ENCODE data around the gene SECISBP2L. TPM values are rescaled to one million over a fixed set of nuclear protein-coding genes. Genes with fewer than 3 reads are reported as not detected.

The SECISBP2L gene
- total and polyA plus RNA-seq, 2 experiments from 2014 or later: 18.6 to 28.3 TPM

GRCh38 chr15:49058559-49058958 is 12.3 kb upstream of the SECISBP2L start (continued):
- no peak for TF ChIP-seq ZNF462 (CRISPR knock-in tag; IDR thresholded peaks at IDR 0.05)

- Histone ChIP-seq H3K9me2 (ENCODE audit: insufficient read depth) (no peaks in the 10 kb centered on the region), H3K27ac (ENCODE audit: low read depth) (no peak overlapping the region), H3K27me3 (ENCODE audit: insufficient read depth) (no peaks in the 10 kb centered on the region), H3K36me3 (ENCODE audit: insufficient read depth) (no peaks in the 10 kb centered on the region), H3K4me3 (no peak overlapping the region), H2AFZ (no peak overlapping the region), H3K4me2 (no peak overlapping the region), H3K79me2 (replicated peaks; ENCODE audit: insufficient read depth) (no peaks in the 10 kb centered on the region), H3K4me1 (ENCODE audit: insufficient read depth) (no peaks in the 10 kb centered on the region), H3F3A (replicated peaks; ENCODE audit: low read depth) (no peaks in the 10 kb centered on the region), H4K20me1 (replicated peaks; ENCODE audit: insufficient read depth) (no peaks in the 10 kb centered on the region)
- no peaks in the 10 kb centered on the region for H3K36me3 Mint-ChIP-seq (ENCODE audit: low read depth)
- no peaks in the 10 kb centered on the region for H3K27me3 Mint-ChIP-seq (ENCODE audit: insufficient read depth, low read depth, poor library complexity)
- DNase-seq (ENCODE audit: low spot score) (no peak), ATAC-seq (no peak)
- H3K4me1 Mint-ChIP-seq: peaks cover 6% of the 10 kb centered on the region
- no peak overlapping the region for H3K27ac Mint-ChIP-seq
- H3K4me3 Mint-ChIP-seq: no peak overlapping the region
- peaks cover 19% of the 10 kb centered on the region for H3K9me3 Mint-ChIP-seq
- TF ChIP-seq STAT1 (IDR thresholded peaks at IDR 0.05; ENCODE audit: unreplicated experiment) (no peak), NANOG (IDR thresholded peaks at IDR 0.05; ENCODE audit: borderline replicate concordance) (no peak), ZNF462 (CRISPR knock-in tag; IDR thresholded peaks at IDR 0.05) (no peak), EZH2phosphoT487 (IDR thresholded peaks at IDR 0.05; ENCODE audit: unreplicated experiment) (no peak), ZNF331 (CRISPR knock-in tag; IDR thresholded peaks at IDR 0.05; ENCODE audit: low read depth) (no peak), ETS1 (IDR thresholded peaks at IDR 0.05) (no peak)
Observed at GRCh38 chr15:49055630-49056029, 9.4 kb upstream of the SECISBP2L start.
